Activated T-cell treated with anti-CD3 and anti-CD28 coated beads, Interleukin-2, amount 50 U/mL, for 48 hours (primary cell): Measurements from ENCODE around the gene OR2B2.
"Not testable (repeated sequence)": the region's sequence is repeated elsewhere in the genome, so short reads cannot be mapped to it uniquely, and the experiment has no call there.

Experiments
- DNase-seq, 2 experiments: peaks; one replicate each; pipeline ENCODE4 v3.0.0-alpha.2; 2020

OR2B2 gene

GRCh38 chr6:27911956-27912446 is at the start of gene OR2B2:
Gene OR2B2 (minus strand): TSS chr6:27912396. CDS start chr6:27912319, 77 bp downstream.
- DNase-seq = no peak

- no peak for DNase-seq
Measured at GRCh38 chr6:27957516-27957915, 45.3 kb upstream of the OR2B2 start.

- DNase-seq = no peak
Measured at GRCh38 chr6:27956941-27957340, 44.7 kb upstream of the OR2B2 start, which contains the start of gene OR2B6. Gene OR2B6 (plus strand): TSS chr6:27957241. CDS start chr6:27957241, 0 bp downstream.

GRCh38 chr6:27951040-27951439 is 38.8 kb upstream of the OR2B2 start:
- no peak for DNase-seq

- no peak for DNase-seq
Measured at GRCh38 chr6:27948237-27948636, 36.0 kb upstream of the OR2B2 start.

GRCh38 chr6:27943072-27943471 is 30.9 kb upstream of the OR2B2 start:
- not testable (repeated sequence) for DNase-seq

- no peak for DNase-seq
Measured at GRCh38 chr6:27940766-27941165, 28.6 kb upstream of the OR2B2 start.

GRCh38 chr6:27931209-27931608 is 19.0 kb upstream of the OR2B2 start:
- DNase-seq = no peak

- DNase-seq = not testable (repeated sequence)
Measured at GRCh38 chr6:27929930-27930329, 17.7 kb upstream of the OR2B2 start.

- DNase-seq = not testable (repeated sequence)
Measured at GRCh38 chr6:27928041-27928440, 15.8 kb upstream of the OR2B2 start.

GRCh38 chr6:27924179-27924578 is 12.0 kb upstream of the OR2B2 start:
- no peak for DNase-seq

GRCh38 chr6:27922949-27923348 is 10.8 kb upstream of the OR2B2 start:
- no peak for DNase-seq

GRCh38 chr6:27908017-27908416 is 4.2 kb downstream of the OR2B2 start:
- DNase-seq = no peak

- DNase-seq = peak; percentile 94 to 97
Measured at GRCh38 chr6:27902335-27903314, 9.6 kb downstream of the OR2B2 start.

- no peak for DNase-seq
Measured at GRCh38 chr6:27901801-27902200, 10.4 kb downstream of the OR2B2 start.

GRCh38 chr6:27900197-27900596 is 12.0 kb downstream of the OR2B2 start:
- DNase-seq = not testable (repeated sequence)

GRCh38 chr6:27899543-27899942 is 12.7 kb downstream of the OR2B2 start:
- no peak for DNase-seq

- no peak for DNase-seq
Measured at GRCh38 chr6:27897580-27898206, 14.5 kb downstream of the OR2B2 start.

- no peak for DNase-seq
Measured at GRCh38 chr6:27896398-27896796, 15.8 kb downstream of the OR2B2 start.

- DNase-seq = peak; percentile 69 to 73
Measured at GRCh38 chr6:27894839-27895762, 17.1 kb downstream of the OR2B2 start.

- DNase-seq = peak; percentile 85 to 86
Measured at GRCh38 chr6:27893836-27894807, 18.1 kb downstream of the OR2B2 start.
